GM18951 (cell line): Measurements from ENCODE around the gene PTPRG.

Experiments
- POLR2A ChIP-seq: IDR thresholded peaks from 4 replicates; pipeline ENCODE4 v1.6.1; 2011; ENCODE audit warnings: mild to moderate bottlenecking; ENCODE audit not compliant: insufficient read length, insufficient read depth; ENCODE audit errors: extremely low read depth
- in situ Hi-C: fragments of 300-500 bp; cut with MboI; formaldehyde crosslinking; loops from one replicate; pipeline ENCODE4 v1.12.0; 2022; ENCODE audit warnings: low sequenced_read_pairs, mixed read lengths, inconsistent platforms; ENCODE audit not compliant: unreplicated experiment

PTPRG gene

GRCh38 chr3:62332017-62332416 lies 770.6 kb downstream of the PTPRG start:
- in situ Hi-C loops, result loop anchor here (25.0 kb wide), 1 partner anchor 230 kb away; no protein-coding TSS in a partner anchor
- no peak for TF ChIP-seq POLR2A

DNA sequence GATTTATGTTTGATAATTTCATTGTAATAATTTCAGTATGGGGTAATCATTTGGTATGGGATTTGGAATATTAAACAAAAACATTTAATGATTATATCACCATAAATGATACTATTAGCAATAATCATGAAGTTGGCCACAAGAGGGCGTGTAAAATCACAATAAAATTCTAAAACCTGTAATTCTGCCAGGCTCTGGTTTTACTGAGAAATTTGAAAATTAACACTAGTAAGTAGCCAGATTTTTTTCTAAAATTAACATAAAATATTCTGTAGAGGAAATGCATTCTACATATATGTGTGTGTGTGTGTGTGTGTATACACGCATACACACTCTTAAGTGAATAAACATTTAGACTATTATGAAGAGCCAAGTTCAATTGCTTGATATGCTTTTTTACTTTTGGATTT lies 771.5 kb downstream of the PTPRG start:
- no peak for TF ChIP-seq POLR2A
- in situ Hi-C loops, result loop anchor here (25.0 kb wide), 1 partner anchor 229 kb away; no protein-coding TSS in a partner anchor

DNA sequence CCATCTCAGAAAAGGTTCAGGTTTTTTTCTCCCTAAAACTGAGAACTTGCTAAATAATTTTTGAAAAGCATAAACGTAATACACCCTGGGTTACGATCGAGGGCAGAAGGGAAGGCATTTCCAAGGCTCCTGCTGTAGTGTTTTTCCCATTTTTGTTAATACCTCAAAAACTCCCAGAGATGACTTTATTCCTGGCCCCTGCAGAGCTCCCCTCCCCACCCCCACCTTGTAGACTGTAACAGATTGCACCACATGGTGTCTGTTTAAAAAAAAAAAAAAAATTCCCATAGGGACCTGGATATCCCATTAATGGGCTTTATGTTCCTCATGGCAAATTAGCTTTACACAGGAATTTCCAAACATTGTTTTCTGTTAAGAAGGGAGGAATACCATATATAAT lies 773.8 kb downstream of the PTPRG start:
- in situ Hi-C loops, result loop anchor here (25.0 kb wide), 1 partner anchor 227 kb away; no protein-coding TSS in a partner anchor
- TF ChIP-seq POLR2A, result no peak

- no peak for TF ChIP-seq POLR2A
Measured at GRCh38 chr3:62343755-62344154, 782.4 kb downstream of the PTPRG start.

More at GRCh38 chr3:62343755-62344154, 782.4 kb downstream of the PTPRG start:
- in situ Hi-C loops, result loop anchor here (25.0 kb wide), 1 partner anchor 219 kb away; no protein-coding TSS in a partner anchor
